Inflammatory macrophage (primary cell): ENCODE results near the gene BHLHA9.
A peak's percentile ranks its signal among the peaks of the same experiment; 100 is the strongest.
"Not testable (repeated sequence)": the region's sequence is repeated elsewhere in the genome, so short reads cannot be mapped to it uniquely, and the experiment has no call there.

Source experiments
- DNase-seq, 2 donors: peaks; one replicate each; pipeline ENCODE4 v3.0.0-alpha.2; 2020 to 2022
- total RNA-seq, 18 experiments: gene quantifications; one replicate each; lab custom pipeline; 2026; ENCODE audit warnings: mixed read lengths in 6 of 18, inconsistent platforms in 2 of 18; lab: John Stamatoyannopoulos, UW

Gene BHLHA9
- 0 to 0.04 (median 0) reads per million in 18 experiments for total RNA-seq

DNA sequence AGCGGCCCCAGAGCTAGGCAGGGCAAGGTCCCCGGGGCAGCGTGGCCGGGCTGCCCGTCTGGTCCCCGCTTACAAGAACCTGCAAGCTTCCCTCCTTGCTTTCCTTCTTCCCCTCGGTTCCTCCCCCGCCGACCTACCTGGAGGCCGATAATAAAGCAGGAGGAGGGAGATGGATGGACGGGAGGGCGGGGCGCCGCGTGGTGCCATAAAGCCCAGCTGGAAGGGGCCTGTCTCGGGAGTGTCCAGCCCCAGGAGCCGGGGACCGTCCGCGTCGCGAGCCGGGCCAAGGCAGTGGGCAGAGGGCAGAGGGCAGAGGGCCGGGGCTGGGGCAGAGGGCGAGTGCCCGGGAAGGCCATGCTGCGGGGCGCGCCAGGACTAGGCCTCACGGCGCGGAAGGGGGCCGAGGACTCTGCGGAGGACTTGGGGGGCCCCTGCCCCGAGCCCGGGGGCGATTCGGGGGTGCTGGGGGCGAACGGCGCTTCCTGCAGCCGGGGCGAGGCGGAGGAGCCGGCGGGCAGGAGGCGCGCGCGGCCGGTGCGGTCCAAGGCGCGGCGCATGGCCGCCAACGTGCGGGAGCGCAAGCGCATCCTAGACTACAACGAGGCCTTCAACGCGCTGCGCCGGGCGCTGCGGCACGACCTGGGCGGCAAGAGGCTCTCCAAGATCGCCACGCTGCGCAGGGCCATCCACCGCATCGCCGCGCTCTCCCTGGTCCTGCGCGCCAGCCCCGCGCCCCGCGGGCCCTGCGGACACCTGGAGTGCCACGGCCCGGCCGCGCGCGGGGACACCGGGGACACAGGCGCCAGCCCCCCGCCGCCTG, at the start of gene BHLHA9:
TSS of gene BHLHA9 (plus strand) at position 235 of the 820 bp plus-strand sequence. CDS start at position 355, 120 bp downstream.
- no peak for DNase-seq

DNA sequence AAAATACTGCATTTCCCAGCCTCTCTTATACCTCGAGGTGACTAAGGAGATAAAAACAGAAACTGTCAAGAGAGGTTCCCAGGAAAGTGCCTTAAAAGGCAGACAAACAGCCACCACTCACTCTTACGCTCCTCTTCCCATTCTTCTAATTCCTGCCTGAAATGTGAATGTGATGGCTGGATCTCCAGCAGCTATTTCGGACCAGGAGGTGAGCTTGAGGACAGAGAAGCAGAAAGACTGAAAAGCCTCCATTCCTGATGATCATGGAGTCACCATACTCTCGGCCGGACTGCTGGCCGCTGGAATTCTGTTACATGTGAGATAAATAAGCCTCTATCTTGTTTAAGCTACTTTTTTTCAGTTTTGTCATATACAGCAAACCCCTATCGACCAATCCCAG, 49.0 kb upstream of the BHLHA9 start:
- DNase-seq, result no peak

DNA sequence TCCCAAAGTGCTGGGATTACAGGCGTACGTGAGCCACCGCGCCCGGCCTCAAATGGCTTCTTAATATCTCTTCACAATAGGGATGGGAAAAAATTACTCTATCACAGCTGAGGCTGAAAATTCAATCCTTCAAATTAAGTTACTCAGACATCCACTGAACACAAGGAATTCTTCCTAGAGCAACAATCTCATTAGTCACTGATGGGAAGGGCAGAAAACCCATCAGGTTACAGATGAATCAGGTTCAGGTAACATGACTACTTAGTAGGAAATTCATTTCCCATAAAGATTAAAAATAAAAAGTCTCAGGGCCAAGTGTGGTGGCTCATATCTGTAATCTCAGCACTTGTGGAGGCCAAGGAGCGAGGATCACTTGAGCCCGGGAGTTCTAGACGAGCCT, 47.9 kb upstream of the BHLHA9 start:
- no peak for DNase-seq

DNA sequence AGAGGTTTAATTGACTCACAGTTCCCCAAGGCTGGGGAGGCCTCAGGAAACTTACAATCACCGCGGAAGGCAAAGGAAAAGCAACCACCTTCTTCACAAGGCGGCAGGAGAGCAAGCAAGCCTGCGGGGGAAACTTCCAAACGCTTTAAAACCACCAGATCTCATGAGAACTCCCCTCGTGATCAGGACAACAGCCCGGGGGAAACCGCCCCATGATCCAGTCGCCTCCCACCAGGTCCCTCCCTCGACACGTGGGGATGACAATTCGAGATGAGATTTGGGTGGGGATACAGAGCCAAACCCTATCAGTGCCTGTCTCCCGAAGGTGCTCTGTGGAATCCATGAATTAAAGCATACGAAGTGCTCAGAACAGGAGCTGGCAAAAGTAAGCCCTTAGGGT, 46.6 kb upstream of the BHLHA9 start:
- DNase-seq, result no peak

DNA sequence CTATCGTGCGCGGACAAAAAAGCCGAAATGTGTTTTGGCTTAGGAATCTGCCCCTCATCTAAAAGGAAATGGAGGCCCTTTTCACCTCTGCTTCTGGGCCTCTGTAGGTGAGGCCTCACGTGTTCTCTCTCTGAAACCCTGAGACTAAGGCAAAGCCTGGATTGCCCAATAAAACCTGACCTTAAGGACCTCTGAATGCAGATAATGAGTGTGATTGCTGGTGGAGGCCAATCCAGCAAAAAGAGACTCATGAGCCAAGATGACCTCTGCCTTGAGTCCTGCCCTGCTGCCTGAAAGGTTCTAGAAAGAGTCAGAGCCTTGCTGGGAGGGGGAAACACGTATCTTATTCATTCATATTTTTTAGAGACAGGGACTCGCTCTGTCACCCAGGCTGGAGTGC, 45.9 kb upstream of the BHLHA9 start:
- no peak for DNase-seq

DNA sequence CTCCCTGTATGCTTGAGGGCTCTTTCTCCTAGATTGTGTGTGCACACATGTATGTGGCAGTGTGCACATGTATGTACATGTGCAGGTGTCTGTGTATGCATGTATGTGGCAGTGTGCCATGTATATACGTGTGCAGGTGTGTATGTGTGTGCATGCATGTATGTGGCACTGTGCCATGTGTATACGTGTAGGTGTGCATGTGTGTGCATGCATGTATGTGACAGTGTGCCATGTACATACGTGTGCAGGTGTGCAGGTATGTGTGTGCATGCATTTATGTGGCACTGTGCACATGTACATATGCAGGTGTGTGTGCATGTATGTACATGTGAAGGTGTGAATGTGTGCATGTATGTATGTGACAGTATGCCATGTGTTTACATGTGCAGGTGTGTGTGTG, 43.9 kb upstream of the BHLHA9 start:
- DNase-seq, result no peak

DNA sequence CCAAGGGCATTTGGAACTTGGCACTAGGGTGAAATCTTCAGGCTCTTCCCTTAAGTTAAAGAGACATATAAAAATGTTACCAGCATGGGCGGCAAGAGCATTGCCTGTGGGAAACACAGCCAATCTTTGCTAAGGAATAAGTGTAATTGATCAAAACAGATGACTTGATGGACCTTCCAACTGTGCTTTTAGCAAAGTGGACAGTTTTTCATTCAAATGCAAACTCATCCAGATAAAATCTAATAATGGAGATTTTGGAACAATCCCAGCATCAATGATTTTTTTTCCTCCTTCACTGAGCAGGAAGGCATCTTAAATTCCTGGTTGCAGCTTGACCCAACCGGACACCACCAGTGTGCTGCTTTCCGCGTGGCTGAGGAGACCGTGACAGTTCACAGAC, 42.9 kb upstream of the BHLHA9 start:
- no peak for DNase-seq

DNA sequence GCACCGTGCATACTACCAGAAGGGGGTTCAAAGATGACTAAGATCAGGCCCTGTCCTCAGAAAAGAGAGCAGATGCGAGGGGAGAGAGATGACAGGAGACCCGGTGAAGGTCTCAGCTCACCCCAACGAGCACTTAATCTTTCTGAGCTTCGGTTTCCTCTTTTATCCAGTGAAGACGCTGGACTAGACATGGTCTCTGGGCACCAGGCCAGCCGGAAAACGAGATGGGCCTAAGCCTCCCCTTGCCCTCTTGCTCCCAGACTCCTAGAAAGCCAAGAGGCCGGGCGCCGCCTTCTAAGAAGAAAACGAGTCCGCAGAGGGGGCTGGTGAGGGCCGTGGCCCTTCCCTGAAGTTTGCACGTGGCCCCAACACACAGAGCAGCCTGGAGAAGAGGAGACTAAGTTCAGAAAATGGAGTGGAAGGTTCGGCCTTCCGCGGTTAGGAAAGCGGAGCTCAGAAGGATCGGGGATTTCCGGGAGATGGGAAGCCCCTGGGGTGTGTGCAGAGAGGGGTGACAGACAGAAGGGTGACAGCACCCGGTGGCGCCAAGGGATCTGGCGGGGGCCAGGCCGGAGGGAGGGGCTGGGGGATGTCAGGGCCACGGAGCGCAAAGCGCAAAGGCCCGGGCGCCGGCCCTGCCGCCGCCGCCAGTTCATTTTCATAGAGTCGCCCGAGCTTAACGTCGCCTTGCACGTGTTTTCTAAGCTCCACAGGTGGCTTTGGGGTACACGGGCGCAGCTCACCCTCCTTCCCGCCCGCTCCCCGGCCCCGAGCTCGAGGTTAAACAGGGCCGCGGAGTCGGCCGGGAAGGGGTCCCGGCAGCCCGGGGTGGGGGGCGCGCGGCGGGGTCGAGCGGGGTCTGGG, 42.1 kb upstream of the BHLHA9 start:
- DNase-seq, result peak; percentile 45 to 52

DNA sequence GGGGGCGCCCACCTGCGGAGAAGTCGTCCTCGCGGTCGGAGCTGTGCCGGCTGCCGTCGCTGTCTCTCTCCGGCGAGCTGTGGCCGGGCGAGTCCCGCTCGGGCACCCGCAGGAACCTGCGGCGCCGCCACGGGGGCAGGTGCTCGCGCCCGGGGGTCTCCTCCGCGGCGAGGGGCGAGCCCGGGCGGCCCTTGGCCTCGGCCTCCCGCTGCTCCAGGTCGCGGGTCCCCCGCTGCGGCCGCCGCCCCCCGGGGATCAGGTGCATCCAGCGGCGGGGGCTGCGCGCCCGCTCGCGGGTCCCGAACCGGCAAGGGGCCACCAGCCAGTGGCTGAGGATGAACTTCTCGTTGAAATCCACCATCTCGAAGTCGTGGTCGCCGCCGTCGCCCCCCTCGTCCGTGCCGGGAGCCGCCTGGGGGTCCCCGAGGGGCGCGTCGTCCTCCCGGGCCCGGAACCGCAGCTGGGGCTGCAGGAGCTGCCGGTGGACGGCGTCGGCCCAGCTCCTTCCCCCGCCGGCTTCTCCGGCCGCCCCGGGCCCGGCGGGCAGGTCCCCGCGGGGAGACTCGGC, 41.4 kb upstream of the BHLHA9 start:
- no peak for DNase-seq

DNA sequence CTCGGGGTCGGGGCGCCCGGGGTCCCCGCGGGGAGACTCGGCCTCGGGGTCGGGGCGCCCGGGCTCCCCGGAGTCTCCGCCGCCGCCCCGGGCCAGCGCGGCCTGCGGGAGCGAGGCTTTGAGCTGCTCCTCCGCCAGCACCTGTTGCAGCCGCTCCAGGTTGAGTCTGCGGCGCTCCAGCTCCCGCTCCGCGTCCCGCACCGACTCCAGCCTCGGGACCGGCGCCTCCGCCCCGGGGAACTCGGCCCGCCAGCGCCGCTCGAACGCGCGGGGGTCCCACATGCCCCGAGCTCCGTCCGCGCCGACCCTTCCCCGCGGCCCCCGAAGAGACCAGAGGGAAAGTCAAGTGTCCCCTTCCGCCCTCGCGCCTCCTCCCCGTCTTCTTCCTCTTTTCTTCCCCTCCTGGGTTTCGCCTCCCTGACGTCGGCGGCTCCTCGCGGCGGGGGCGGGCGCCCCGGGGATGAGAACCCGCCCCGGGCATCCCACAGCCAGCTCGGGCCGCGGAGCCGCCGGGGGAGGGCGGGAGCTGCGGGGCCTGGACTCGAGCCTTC, 40.8 kb upstream of the BHLHA9 start:
- DNase-seq, result peak; percentile 89 to 90

DNA sequence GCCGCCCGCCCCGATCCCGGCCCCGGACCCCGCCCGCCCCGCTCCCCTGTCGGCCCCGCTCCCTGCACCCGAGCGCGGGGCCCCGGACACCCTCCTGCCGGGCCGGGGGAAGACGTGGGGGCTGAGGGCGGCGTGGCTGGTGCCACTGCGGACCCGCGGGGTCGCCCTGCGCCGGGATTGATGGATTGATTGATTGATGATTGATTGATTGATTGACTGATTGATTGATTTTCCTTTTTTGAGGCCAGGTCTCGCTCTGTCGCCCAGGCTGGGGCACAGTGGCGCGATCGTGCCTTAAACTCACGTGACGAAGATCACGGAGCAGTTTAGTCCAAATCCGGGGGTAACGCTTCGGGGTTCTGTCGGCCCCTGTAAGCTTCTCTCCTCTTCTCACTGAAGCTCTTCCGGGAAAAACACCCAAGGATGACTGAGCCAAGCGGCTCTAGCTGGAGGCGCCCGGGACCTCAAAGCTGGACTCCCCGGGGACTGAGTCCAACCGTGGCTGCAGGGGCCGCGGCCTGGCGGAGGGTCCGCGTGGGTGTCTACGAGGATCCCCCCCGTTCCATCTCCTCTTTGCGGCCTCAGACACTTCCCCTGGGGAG, 40.2 kb upstream of the BHLHA9 start:
- DNase-seq, result peak; percentile 15 to 28

DNA sequence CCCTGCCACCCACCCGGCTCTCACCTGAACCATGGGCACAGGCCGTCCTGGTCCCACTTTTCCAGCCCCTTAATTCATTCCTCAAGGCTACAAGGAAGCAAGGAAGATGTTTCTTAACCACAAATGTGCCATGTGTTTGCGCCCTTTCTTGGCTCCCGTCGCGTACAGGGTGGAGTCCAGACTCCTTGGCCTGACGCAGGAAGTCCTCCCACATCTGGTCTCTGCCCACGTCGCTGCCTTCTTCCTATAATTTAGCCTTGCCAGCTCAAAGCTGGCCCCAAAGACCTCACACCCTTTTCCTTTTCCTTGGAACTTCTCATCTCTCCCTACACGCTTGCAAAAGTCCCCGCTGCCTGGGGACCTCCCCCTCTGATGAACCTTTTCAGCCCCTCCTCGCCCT, 38.8 kb upstream of the BHLHA9 start:
- peak; percentile 88 to 94 for DNase-seq

DNA sequence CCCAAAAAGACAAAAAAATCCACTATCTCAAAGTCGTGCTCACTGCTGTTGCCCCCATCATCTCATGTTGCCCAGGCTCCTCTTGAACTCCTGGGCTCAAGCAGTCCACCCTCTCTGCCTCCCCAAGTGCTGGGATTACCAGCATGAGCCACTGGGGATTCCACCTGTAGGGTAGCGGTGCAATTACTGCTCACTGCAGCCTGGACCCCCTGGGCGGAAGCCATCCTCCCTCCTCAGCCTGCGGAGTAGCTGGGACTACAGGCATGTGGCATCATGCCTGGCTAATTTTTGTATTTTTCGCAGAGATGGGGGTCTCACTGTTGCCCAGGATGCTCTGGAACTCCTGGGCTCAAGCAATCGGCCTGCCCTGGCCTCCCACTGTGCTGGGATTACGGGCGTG, 37.9 kb upstream of the BHLHA9 start:
- no peak for DNase-seq

DNA sequence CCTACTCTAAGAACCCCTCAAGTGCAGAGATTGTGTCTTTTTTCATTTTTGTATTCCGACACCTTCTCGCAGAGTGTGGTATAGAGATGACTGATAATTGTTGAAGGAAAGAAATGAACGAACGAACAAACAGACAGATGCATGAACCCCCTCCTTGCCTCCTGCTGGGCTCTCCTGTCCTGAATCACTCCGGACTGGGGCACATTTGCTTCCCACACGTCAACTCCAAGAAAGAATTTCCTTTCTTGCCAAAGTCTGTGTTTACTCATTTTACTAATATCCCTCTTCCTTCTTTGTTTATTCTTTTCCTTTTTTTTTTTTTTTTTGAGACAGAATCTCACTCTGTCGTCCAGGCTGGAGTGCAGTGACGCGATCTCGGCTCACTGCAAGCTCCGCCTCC, 37.5 kb upstream of the BHLHA9 start:
- DNase-seq, result no peak

DNA sequence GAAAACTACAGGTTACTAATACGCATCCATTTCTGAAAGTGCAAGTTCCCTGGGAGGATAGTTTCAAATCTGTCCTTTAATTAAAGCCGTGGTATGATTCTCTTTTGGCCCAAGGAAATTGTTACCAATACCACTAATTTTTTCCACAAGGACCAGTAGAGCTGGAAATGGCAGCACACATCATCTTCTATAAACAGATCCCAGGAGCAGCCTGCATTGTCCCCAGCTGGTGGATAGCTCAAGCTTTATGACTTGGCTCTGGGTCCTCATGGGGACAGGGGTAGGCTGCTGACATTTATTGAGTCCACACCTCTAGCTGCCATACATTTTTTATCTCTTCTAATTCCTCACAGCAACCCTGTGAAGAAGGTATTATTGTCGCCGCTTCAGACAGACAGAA, 35.8 kb upstream of the BHLHA9 start:
- no peak for DNase-seq

DNA sequence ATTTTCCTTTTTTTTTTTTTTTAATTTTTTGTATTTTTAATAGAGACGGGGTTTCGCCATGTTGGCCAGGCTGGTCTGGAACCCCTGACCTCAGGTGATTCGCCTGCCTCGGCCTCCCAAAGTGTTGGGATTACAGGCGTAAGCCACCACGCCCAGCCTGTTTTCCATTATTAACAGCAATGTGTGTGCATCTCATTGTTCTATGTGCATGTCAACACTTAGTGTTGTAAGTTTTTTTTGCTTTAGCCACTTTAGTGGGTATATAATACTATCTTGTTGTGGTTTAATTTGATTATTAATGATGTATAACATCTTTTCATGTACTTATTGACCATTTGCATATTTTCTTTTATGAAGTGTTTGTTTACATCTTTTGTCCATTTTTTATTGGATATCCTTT, 32.8 kb upstream of the BHLHA9 start:
- DNase-seq, result no peak

DNA sequence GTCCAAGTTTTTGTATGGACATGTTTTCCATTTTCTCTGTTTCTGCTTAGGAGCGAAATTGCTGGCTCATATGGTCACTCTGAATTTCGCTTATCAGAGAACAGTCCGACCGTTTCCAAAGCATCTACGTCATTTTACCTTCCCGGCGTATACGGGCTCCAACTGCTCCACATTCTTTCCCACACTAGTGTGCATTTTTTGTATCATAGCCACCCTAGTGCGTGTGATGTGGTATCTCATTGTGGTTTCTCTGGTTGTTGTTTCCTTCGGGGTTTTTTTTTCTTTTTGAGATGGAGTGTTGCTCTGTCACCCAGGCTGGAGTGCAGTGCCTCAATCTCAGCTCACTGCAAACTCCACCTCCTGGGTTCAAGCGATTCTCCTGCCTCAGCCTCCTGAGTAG, 31.0 kb upstream of the BHLHA9 start:
- DNase-seq, result no peak

DNA sequence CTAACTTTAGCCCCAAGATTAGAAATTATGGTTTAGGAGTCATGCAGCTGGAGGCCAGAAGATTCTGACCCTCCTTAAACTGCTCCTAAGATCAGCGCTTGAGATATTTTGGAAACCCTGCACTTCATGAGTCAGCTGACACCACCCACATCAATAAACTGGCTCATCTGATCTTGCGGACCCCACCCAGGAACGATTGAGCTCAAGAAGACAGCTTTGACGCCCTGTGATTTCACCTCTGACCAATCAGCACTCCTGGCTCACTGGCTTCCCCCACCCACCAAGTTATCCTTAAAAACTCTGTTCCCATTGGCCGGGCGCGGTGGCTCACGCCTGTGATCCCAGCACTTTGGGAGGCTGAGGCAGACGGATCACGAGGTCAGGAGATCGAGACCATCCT, 29.8 kb upstream of the BHLHA9 start:
- DNase-seq, result not testable (repeated sequence)

DNA sequence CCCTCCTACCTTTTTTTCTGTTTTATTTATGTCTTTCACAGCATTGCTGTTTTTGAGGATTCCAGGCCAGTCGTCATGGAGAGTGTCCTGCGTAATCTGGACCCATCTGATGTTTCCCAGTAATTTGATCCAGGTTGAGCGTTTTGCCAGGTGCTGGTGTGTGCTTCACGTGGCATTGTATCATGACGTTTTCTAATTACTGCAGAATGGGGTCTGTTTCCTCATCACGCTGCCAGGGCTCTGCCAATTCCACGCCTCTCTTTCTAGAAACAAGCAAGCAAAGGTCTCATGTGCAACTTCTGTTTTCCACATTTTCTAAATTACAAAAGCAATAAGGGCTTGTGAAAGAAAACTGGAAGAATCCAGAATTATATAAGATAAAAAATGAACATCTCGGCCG, 28.3 kb upstream of the BHLHA9 start:
- DNase-seq, result peak; percentile 78 to 89

DNA sequence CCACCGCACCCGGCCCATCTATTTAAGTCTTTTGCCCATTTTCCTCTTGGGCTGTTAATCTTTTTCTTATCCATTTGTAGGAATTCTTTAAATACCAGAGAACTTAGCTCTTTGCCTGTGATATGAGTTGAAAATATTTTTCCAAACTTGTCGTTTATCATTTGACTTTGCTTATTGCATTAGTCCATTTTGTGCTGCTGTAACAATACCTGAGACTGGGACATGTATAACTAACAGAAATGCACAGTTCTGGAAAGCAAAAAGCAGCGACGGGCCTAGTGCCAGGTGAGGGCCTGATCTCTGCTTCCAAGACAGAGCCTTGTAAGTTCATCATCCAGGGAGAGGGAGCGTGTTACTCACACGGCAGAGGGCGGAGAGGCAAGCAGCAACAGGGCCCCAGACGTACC, 25.6 kb upstream of the BHLHA9 start:
- no peak for DNase-seq

DNA sequence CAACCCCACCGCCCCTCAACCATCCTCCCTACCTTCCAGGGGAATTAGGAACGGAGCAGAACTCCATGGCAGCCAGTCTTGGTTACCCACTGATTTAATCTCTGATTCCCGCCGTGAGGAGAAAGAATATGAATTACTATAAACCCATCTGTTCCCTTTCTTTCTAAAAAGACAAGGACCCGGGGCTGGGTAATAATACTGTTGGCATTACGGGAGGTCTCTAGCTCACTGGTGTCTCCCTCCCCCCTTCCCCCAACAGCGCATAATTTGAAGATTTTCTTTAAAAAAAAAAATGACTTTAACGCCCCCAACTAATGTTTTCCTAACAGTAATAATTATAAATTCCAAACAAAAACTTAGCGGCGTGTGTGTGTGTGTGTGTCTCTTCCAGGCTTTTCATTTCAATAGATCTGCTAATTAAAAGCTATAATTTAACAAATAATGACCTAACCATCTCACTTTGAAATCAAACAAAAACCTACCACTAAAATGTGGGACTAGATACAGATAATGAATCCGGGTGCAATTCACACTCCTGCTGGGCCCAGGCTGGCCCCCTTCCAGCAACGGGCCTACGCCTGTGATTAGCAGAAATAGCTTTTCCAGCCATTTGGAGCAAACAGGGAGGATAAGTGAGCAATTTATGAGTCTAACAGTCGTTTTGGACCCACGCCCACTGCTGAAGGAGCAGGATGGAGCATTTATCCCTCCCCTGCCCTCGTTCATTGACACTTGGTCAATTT, 18.2 kb upstream of the BHLHA9 start:
- no peak for DNase-seq

DNA sequence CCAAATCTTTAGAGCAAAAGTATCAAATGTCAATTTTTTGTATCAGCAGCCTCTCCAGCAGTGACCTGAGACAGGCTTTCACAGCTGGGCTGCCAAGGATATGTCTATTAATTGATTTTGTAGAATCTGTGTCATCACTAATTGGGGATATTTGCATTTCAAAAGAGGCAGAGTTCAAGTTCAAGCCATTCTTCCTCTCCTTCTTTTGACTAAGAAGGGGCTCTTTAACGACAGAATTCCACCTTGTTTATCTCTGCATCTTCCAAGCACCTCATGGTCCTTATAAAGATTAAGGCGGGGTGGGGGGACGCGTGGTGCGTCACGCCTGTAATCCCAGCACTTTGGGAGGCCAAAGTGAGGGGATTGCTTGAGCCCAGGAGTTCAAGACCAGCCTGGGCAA, 15.2 kb upstream of the BHLHA9 start:
- no peak for DNase-seq
